Measurements from ENCODE around the gene KCNJ15.

KCNJ15 gene

GRCh38 chr21:38333301-38334272 is 76.8 kb downstream of the KCNJ15 start:
- H3K4me3 ChIP-seq (replicated peaks in 1 of 2; ENCODE audit: low read depth in 2 of 2, low read length in 2 of 2): no peak overlapping the region
- peak; percentile 49 to 56 for DNase-seq (ENCODE audit: low read depth in 2 of 2)
- TF ChIP-seq CTCF (IDR thresholded peaks at IDR 0.05; ENCODE audit: low read depth, low read length): peak; percentile 44

GRCh38 chr21:38334866-38335265 is 78.1 kb downstream of the KCNJ15 start:
- no peak for DNase-seq (ENCODE audit: low read depth in 2 of 2)
- H3K4me3 ChIP-seq (replicated peaks in 1 of 2; ENCODE audit: low read depth in 2 of 2, low read length in 2 of 2): no peak overlapping the region
- TF ChIP-seq CTCF (IDR thresholded peaks at IDR 0.05; ENCODE audit: low read depth, low read length): no peak

GRCh38 chr21:38337793-38338192 is 81.0 kb downstream of the KCNJ15 start:
- no peak for DNase-seq (ENCODE audit: low read depth in 2 of 2)
- H3K4me3 ChIP-seq (replicated peaks in 1 of 2; ENCODE audit: low read depth in 2 of 2, low read length in 2 of 2): no peak overlapping the region
- TF ChIP-seq CTCF (IDR thresholded peaks at IDR 0.05; ENCODE audit: low read depth, low read length): no peak

- no peak for DNase-seq (ENCODE audit: low read depth in 2 of 2)
- no peak for TF ChIP-seq CTCF (IDR thresholded peaks at IDR 0.05; ENCODE audit: low read depth, low read length)
Observed at GRCh38 chr21:38340131-38340530, 83.3 kb downstream of the KCNJ15 start.

GRCh38 chr21:38341546-38342012 is 84.8 kb downstream of the KCNJ15 start:
- H3K4me3 ChIP-seq (replicated peaks in 1 of 2; ENCODE audit: low read depth in 2 of 2, low read length in 2 of 2): no peak overlapping the region
- DNase-seq (ENCODE audit: low read depth in 2 of 2): peak; percentile 54 to 62
- TF ChIP-seq CTCF (IDR thresholded peaks at IDR 0.05; ENCODE audit: low read depth, low read length): no peak

More at GRCh38 chr21:38340131-38340530, 83.3 kb downstream of the KCNJ15 start:
- no peak overlapping the region for H3K4me3 ChIP-seq (replicated peaks in 1 of 2; ENCODE audit: low read depth in 2 of 2, low read length in 2 of 2)

GRCh38 chr21:38342739-38343138 is 85.9 kb downstream of the KCNJ15 start:
- no peak overlapping the region for H3K4me3 ChIP-seq (replicated peaks in 1 of 2; ENCODE audit: low read depth in 2 of 2, low read length in 2 of 2)
- DNase-seq (ENCODE audit: low read depth in 2 of 2): peak; percentile 28 to 67
- TF ChIP-seq CTCF (IDR thresholded peaks at IDR 0.05; ENCODE audit: low read depth, low read length): no peak

Data from cardiac fibroblast (primary cell).